HuH-7 (cell line): ENCODE measurements around the gene SIGLEC12.
"Not testable (repeated sequence)": the region's sequence is repeated elsewhere in the genome, so short reads cannot be mapped to it uniquely, and the experiment has no call there.

ENCODE experiments used
- DNase-seq: peaks from one replicate; pipeline ENCODE4 v3.0.0; 2011; ENCODE audit warnings: low spot score

SIGLEC12 gene

DNA sequence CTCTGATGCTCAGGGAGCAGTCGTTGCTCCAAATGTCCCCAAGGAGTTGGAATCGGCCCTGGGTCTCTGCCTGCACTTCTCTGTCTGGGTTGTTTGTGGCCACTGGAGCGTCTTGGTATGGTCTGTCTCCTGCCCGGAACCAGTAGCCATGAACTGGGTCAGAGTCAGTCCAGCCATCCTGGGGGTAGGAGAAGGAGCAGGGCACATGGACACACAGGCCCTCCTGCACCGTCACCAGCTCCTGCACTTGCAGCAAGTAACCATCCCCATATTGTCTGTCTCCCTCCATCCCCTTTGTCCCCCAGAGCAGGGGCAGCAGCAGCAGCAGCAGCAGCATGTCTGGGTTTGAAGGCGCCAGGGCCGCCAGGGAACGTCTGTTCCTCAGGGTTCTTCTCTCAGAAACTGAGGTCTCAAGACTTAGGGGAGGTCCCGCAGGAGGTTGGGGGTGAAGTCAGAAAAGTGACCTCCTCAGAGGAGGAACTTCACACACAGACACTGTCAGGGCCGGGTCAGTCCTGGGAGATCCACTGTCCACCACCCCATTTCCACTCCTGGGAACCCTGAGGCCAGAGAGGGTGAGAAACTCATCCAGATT is 43.5 kb downstream of the SIGLEC12 start, which contains the start of gene SIGLEC8:
TSS of gene SIGLEC8 (minus strand) at position 404 of the 595 bp plus-strand sequence. CDS start at position 337, 67 bp downstream.
- DNase-seq = no peak

DNA sequence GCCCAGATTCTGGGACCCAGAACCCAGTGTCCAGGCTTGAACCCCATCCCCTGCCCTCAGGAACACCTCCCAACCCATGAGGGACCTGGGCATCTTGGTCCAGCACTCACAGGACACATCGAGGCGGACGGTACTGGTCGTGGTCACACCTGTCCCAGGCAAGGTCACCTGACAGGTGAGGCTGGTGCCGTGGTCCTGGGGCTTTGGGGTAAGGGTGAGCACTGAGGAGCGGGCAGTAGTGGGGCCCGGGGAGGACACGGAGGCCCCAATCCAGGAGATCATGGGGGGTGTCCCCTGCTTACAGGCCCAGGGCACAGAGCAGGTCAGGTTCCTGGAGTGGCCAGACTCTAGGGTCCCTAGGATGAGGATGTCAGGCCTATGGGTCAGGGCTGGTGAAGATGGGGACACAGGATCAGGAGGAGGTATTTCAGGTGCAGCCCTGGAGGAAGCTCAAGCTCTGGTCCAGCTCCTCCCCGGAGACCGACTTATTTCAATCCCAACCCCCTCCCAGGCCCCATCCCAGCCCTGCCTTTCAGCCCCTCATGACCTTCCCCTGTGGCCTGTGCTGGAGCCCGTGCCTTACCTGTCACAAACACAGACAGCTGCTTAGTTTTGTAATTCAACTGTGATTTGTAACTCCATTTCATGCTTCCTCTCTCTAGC is 44.1 kb downstream of the SIGLEC12 start:
- DNase-seq = no peak

DNA sequence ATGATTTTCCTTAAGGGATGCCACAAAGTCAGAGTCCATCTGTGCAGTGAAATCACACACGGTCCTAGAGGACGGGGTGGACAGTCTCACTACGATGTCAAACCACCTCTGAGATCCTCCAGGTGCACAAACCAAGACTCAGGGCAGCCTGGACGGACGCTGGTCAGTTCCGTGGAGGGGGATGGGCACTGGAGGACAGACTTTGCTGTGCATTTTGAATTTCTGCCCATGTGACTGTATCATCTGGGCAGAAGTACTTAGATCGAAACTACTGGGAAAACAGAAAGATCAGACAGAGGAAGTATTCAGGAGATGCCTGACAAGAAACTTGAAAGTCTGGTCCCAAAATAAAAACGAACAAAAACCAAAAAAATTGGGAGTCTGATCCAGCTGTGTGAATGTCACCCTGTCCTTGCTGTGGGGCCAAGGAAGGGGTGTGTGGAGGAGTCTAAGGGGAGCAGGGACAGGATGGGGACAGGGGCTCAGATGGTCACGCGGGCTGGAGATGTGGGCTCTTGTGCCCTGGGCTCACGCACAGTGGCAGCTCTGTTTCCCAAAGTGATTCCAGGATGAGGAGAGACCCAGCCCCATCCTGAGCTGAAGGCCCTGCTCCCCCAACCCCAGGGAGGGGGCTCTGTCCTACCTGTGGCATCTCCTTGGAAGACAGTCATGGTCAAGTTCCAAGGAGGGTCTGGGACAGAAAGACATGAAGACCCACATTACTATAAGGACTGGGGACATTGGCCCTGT is 44.9 kb downstream of the SIGLEC12 start:
- DNase-seq = no peak

DNA sequence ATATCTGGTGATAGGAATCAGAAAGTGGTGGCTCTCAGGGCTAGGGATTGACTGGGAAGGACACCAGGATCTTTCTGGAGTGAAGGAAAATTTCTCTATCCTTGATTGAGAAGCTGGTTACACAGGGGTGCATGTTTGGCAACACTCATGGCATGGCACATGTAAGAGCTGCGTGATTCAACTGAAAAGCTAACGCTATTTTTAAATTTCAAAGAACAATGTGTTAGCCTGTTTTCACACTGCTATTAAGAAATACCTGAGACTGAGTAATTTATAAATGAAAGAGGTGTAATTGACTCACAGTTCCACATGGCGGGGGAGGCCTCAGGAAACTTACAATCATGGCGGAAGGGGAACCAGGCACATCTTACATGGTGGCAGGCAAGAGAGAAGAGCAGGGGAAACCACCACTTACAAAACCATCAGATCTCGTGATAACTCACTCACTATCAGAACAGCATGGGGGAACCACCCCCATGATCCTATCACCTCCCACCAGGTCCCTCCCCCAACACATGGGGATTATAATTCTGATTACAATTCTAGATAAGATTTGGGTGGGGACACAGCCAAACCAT is 50.8 kb downstream of the SIGLEC12 start:
- no peak for DNase-seq

DNA sequence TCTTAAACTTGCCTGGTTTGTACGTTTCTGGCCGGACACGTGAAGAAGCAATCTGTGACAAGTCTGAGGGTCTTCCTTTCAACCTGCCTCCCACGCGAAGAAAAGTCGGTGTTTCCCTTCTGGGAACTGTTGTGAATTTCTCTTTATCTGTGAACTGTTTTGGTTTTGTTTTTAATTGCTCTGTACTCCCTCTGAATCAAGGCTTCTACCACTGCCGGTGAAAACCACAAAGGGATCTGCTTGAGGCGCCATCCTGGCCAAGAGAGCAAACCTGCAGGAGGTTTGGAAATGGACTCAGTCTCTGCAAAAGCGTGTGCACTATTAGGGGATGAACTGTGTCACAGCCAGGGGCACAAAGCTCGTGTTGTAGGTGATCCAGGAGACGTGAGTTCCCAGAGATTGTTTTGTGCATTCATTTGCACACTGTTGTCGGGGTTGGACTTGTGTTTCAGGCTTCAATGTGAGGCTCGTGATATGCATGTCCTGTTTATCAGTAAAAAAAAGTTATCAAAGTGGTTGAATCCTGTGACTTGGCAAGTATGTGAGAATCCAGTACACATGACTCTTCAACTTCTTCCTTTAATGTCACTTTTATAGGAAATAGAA is 53.1 kb downstream of the SIGLEC12 start:
- no peak for DNase-seq

DNA sequence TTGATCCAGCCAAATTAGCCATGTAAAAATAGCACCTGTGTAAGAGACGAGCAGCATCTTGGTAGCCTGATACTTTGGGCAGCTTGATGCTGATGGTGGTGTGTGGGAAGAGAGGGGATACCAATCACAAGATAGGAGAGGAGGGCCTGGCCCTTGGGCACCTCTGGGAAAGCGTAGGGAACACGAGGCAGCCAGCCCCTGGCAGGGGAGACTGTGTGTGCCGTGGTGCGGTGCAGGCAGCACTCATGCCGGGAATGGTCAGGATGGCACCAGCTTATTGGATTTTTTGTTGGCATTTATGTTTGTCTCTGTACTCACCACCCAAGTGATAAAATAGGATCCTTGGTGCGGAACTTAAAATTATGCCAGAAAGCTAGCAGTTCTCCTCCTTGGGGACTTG is 53.6 kb downstream of the SIGLEC12 start:
- DNase-seq = no peak

DNA sequence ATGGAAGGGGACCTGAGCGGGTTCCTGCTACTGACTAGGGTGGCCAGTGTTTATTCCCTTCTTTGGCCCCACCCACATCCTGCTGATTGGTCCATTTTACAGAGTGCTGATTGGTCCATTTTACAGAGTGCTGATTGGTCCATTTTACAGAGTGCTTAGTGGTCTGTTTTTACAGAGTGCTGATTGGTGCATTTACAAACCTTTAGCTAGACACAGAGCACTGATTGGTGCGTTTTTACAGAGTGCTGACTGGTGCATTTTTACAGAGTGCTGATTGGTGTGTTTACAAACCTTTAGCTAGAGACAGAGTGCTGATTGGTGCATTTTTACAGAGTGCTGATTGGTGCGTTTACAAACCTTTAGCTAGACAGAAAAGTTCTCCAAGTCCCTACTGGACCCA is 54.1 kb downstream of the SIGLEC12 start:
- not testable (repeated sequence) for DNase-seq

DNA sequence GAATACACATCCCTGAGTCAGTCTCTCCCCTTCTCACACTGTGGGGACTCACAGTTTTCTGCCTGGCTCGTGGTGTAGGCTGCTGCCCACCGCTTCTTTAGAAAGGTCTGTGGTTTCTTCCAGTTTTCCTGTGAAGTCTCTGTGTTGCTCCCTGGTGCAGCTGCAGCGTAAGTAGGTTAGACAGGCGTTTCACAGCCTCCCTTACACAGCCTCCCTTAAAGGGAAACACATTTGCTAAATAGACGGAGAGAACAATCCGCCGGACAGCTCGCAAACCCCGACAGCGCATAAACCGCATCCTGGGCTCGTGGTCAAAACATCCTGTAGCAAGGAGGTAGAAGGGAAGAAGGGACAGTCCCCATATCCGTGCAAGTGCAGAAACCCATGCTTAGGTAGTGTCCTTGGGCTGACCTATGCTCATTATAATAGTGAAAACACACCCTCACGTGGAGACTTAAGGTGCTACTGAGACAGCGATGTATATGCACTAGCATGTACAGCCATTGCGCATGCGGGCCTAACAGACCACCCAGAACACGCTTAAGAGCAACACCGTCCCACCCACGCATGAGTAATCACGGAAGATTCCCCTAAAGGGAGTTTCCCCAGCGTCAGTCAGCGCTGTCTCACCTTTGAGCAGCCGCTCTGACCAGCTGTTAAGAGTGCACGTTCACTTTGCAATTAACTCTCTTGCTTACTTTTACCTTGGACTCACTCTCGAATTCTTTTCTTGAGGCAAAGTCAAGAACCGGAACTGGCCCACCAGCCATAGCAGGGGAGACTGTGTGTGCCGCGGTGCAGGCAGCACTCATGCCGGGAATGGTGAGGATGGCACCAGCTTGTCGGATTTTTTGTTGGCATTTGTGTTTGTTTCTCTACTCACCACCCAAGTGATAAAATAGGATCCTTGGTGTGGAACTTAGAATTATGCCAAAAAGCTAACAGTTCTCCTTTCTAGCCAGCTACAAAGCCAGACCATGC is 59.9 kb downstream of the SIGLEC12 start:
- no peak for DNase-seq
